ENCODE data around the gene PPTC7.
A peak's percentile ranks its signal among the peaks of the same experiment; 100 is the strongest.
"Not testable (repeated sequence)": the region's sequence is repeated elsewhere in the genome, so short reads cannot be mapped to it uniquely, and the experiment has no call there.

Gene PPTC7

GRCh38 chr12:110575326-110575725 is 7.8 kb downstream of the PPTC7 start:
- DNase-seq (ENCODE audit: low read depth): peak; percentile 51
- no peak overlapping the region for H3K4me3 ChIP-seq (ENCODE audit: low read depth, low read length)
- no peak for TF ChIP-seq CTCF (conservative IDR thresholded peaks at IDR 0.05; ENCODE audit: low read depth, low read length)

GRCh38 chr12:110574717-110575230 is 8.3 kb downstream of the PPTC7 start:
- DNase-seq (ENCODE audit: low read depth); H3K4me3 ChIP-seq (ENCODE audit: low read depth, low read length): not testable (repeated sequence)

GRCh38 chr12:110574044-110574443 is 9.1 kb downstream of the PPTC7 start:
- TF ChIP-seq CTCF (conservative IDR thresholded peaks at IDR 0.05; ENCODE audit: low read depth, low read length): no peak
- DNase-seq (ENCODE audit: low read depth): no peak
- no peak overlapping the region for H3K4me3 ChIP-seq (ENCODE audit: low read depth, low read length)

GRCh38 chr12:110570798-110571197 is 12.3 kb downstream of the PPTC7 start:
- DNase-seq (ENCODE audit: low read depth); H3K4me3 ChIP-seq (ENCODE audit: low read depth, low read length): not testable (repeated sequence)

GRCh38 chr12:110569838-110570237 is 13.3 kb downstream of the PPTC7 start:
- not testable (repeated sequence) for H3K4me3 ChIP-seq (ENCODE audit: low read depth, low read length); DNase-seq (ENCODE audit: low read depth)

GRCh38 chr12:110568752-110569151 is 14.4 kb downstream of the PPTC7 start:
- no peak for TF ChIP-seq CTCF (conservative IDR thresholded peaks at IDR 0.05; ENCODE audit: low read depth, low read length)
- H3K4me3 ChIP-seq (ENCODE audit: low read depth, low read length): no peak overlapping the region
- no peak for DNase-seq (ENCODE audit: low read depth)

- DNase-seq (ENCODE audit: low read depth): no peak
- no peak overlapping the region for H3K4me3 ChIP-seq (ENCODE audit: low read depth, low read length)
- no peak for TF ChIP-seq CTCF (conservative IDR thresholded peaks at IDR 0.05; ENCODE audit: low read depth, low read length)
These were observed 16.1 kb downstream of the PPTC7 start for GRCh38 chr12:110566993-110567392.

- no peak for TF ChIP-seq CTCF (conservative IDR thresholded peaks at IDR 0.05; ENCODE audit: low read depth, low read length)
- DNase-seq (ENCODE audit: low read depth): no peak
- no peak overlapping the region for H3K4me3 ChIP-seq (ENCODE audit: low read depth, low read length)
These were observed 16.9 kb downstream of the PPTC7 start for GRCh38 chr12:110565894-110566871.

Measured in choroid plexus epithelial cell (primary cell).